ENCODE data around the gene NOS1AP.
"Not testable (repeated sequence)": the region's sequence is repeated elsewhere in the genome, so short reads cannot be mapped to it uniquely, and the experiment has no call there.

The NOS1AP gene

DNA sequence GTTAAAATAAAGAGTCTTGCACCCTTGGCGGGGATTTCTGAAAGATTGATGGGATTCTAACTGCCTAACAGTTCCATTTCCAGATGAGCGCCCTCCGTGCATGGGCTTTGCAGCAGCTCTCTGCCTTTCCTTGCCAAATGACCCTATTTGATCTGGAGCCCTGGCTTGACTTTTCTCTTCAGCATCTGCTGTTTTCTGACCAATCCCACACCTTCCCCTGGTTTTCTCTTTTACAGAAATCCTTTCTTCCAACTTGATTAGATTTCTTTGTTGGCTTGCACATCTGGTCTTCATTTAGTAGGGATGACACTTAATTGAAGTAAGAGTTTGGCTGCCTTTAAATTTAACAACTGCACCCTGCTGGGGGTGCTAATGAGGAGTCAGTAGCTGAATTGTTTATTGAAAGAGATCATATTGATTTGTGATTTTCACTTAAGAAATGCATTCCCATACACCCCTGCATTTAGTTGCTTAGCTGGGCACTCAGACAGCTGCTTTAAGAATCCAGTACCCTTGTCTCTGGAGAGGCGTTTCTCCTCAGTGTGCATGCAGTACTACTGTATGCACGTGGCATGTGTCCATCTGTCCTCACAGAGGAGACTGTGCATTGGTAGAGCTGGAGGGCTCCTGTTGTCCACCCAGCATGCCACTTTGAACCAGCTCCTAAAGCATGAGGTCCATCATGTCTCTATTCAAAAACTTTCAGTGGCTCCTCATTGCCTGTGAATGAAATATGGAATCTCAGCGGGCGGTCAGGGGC, 99.7 kb downstream of the NOS1AP start:
- DNase-seq (ENCODE audit: low read depth) = no peak

DNA sequence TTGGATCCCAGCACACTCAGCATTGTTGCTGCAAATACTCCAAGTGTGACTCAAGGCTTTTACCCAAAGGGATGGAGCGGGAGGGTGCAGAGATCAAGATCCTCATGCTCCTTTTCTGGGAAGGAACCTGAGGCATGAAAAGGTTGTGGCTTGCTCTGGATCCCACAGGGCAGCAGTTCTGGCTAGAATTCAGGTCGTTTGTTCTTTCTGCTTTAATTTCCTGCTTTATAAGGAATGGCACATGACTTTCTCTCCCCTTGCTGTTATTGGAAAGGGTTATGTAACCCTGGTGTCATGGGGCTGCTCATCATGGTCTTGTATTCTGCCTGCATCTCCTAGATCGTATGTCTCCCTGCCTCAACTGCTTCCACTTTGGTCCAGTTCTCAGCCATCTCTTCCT, 101.6 kb downstream of the NOS1AP start:
- no peak for DNase-seq (ENCODE audit: low read depth)

GRCh38 chr1:162172311-162173102, 103.0 kb downstream of the NOS1AP start:
- DNase-seq (ENCODE audit: low read depth) = no peak

- not testable (repeated sequence) for DNase-seq (ENCODE audit: low read depth)
These were observed 104.1 kb downstream of the NOS1AP start for GRCh38 chr1:162173607-162174006.

GRCh38 chr1:162174027-162174426, 104.5 kb downstream of the NOS1AP start:
- DNase-seq (ENCODE audit: low read depth) = not testable (repeated sequence)

DNA sequence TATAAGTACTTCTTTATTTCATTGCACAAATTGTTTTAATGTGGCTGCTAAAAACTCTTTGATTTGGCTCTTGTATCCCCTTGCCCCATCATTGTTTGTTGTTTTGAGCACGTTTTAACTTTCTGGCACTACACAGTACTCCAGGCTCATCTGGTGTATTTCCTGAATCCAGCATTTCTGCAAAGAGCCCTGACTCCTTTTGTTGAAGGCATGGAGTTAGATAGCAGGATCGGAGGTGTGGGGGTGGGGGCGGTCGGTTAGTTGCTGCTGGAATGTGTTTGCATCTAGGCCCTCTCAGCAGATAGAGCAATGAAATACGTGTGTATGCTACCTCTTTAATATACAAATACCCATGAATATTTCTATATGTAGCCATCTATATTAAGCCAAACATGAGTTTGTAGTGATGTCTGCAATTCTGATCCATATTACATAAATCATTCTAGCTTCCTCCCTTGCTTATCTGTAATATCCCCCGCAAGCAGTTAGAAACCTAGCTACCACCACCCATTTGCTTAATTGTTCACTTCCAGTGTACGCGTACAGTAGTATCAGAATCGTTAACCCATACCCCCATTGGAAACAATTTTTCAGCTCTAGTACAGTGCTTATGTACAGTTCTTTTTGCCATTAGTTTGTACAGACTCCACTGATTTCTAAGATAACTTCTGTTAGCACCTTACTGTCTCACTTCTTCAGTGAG, 106.0 kb downstream of the NOS1AP start:
- DNase-seq (ENCODE audit: low read depth) = no peak

GRCh38 chr1:162177126-162177525, 107.6 kb downstream of the NOS1AP start:
- DNase-seq (ENCODE audit: low read depth) = no peak

DNA sequence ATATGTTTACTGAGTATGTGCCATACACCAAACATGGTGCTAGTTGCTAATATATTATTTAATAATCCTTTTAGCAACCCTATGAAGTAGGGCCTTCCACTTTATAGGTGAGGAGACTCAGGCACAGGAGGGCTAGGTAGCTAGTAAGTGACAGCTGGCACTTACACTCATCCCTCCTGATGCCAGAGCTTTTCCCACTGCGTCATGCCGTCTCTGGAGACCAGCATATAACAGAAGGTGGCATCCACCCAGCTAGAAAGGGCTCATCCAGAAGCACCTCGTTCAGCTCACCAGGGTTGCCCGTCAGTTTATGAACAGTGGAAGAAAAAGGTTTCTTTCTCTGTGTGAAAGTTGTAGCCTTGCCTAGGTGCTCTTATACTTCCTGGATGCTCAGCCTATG, 108.9 kb downstream of the NOS1AP start:
- no peak for DNase-seq (ENCODE audit: low read depth)

GRCh38 chr1:162179121-162179520, 109.6 kb downstream of the NOS1AP start:
- DNase-seq (ENCODE audit: low read depth) = no peak

- no peak for DNase-seq (ENCODE audit: low read depth)
These were observed 111.3 kb downstream of the NOS1AP start for GRCh38 chr1:162180813-162181212.

DNA sequence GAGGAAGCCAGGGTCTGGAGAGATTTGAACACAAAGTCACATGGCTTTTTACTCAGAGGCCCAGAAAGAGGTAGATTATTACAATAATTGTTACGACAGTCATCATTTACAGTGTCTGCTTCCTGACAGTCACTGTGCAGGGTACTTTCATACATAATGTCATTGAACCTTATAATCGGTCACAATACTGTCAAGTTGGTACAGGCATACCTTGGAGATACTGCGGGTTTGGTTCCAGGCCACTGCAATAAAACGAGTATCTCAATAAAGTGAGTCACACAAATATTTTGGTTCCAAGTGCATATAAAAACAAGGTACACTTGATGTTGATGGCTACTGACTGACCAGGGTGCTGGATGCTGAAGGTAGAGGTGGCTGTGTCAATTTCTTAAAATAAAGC, 112.6 kb downstream of the NOS1AP start:
- DNase-seq (ENCODE audit: low read depth) = no peak

DNA sequence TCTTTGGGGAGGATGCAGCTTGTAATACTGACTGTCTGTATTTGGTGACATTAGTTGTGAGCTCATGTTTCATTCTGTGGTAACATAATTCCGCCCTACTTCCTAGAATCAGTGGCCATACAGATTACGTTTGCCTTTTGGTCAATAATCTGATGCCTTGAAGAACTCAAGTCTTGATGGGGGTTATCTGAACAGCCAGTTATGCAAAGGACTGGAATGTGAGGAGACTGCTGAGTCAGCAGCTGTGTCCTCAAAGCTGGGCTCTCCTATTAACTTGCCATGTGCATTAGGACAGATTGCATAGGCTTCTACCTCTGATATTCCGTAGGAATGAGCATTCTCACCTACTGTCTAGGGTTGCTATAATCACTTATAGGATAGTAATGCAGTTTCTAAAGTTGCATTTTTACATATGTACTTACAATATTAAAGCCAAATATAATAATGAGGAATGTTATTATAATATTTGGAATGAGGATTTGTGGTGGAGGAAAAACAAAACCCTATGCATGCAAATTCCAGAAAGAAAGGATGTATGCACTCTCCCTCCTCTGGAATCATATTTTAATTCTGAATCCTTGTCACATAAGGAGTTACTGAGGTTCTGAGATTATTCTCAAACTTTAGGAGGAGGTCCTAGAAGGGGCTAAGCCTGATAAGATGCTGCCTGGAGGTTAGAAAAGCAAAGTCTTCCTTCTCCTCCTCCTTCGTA, 116.0 kb downstream of the NOS1AP start:
- no peak for DNase-seq (ENCODE audit: low read depth)

DNA sequence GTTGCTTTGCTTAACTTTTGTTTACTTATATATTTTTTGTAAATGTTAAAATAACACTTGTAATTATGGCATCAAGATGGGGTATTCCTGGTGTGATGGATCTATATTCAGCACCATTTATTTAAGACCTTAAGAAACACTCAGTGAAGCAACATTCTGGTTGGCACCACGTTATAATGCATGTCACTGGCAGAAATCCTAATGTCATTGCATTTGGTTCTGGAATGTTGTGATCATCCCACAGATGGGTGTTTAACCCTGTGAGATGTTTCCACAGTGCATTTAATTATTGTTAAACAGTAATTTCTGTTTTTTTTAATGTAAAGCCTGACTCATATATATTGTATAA, 116.5 kb downstream of the NOS1AP start:
- no peak for DNase-seq (ENCODE audit: low read depth)

- no peak for DNase-seq (ENCODE audit: low read depth)
These were observed 116.9 kb downstream of the NOS1AP start for GRCh38 chr1:162186406-162186805.

GRCh38 chr1:162187687-162188276, 118.3 kb downstream of the NOS1AP start:
- no peak for DNase-seq (ENCODE audit: low read depth)

- no peak for DNase-seq (ENCODE audit: low read depth)
These were observed 119.9 kb downstream of the NOS1AP start for GRCh38 chr1:162189345-162189744.

GRCh38 chr1:162191396-162192305, 122.2 kb downstream of the NOS1AP start:
- DNase-seq (ENCODE audit: low read depth) = no peak

GRCh38 chr1:162192306-162192678, 122.8 kb downstream of the NOS1AP start:
- DNase-seq (ENCODE audit: low read depth) = no peak

- no peak for DNase-seq (ENCODE audit: low read depth)
These were observed 123.3 kb downstream of the NOS1AP start for GRCh38 chr1:162192763-162193162.

GRCh38 chr1:162193221-162193620, 123.7 kb downstream of the NOS1AP start:
- DNase-seq (ENCODE audit: low read depth) = no peak

DNA sequence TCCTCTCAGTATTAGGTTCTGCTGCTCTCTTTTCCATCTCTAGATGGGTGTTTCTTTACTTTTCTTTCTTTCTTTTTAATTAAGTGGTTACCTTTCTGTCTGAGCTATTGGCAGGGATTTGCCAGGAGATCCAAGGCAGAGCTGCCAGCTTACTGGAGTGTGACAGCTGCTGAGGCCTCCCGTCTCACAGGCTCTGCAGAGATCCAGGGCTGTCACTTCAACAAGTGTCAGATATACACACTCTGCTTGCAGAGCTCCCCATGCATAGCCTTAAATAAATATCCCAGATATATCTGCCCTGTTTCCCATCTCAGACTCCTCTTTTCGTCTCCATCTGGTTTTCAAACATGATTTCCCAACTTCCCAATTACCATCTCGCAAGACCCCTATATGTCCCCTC, 124.3 kb downstream of the NOS1AP start:
- no peak for DNase-seq (ENCODE audit: low read depth)
